ENCODE data around the gene ZDHHC11.

GRCh38 chr5:801472-801871 is 49.3 kb downstream of the ZDHHC11 start:
- TF ChIP-seq EZH2phosphoT487 (IDR thresholded peaks at IDR 0.05; ENCODE audit: unreplicated experiment): no peak
- no peak for TF ChIP-seq EZH2 (IDR thresholded peaks at IDR 0.05; ENCODE audit: low read depth, unreplicated experiment)
- no peak for TF ChIP-seq POLR2AphosphoS5 (IDR thresholded peaks at IDR 0.05; ENCODE audit: low read depth)
- no peak for TF ChIP-seq CTCF (conservative IDR thresholded peaks at IDR 0.05; ENCODE audit: low read depth in 2 of 2)
